Measurements from ENCODE around the gene TPM2.

TPM2 gene

GRCh38 chr9:35718721-35719511 is 29.2 kb upstream of the TPM2 start:
- no peak for DNase-seq (ENCODE audit: low read depth)

GRCh38 chr9:35717132-35717870 is 27.6 kb upstream of the TPM2 start:
- no peak for DNase-seq (ENCODE audit: low read depth)

- DNase-seq (ENCODE audit: low read depth): no peak
Measured at GRCh38 chr9:35716230-35716629, 26.5 kb upstream of the TPM2 start.

DNA sequence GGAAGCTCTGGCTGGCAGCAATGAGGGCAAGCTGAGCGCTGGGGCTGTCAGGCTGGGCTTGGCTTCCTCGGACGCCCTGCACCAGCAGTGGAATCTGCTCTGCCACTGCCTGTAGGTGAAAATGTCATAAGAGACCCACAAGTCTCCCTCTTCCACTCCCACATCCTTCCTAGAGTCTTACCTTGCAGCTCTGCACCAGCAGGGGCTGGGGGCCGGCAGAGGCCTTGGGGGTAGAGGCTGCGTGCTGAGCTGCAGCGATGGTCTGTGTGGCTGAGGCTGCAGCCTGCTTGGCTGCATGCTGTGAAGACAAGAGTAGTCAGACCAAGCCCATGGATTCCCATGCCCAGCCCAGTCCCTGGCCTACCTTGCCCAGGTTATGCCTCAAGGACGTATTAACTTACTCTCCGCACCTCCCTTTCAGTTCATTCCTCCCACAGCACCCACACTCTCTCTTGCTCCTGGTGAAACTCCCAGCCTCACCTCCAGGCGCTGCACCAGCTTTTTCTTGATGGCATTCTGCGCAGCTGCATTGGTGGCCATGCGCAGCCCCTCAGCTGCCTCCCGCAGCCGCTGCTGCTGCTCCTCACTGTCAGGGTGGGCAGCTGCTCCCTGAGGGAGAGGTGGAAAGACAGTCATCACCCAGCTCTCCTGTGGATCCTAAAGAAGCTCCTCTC is 25.0 kb upstream of the TPM2 start:
- no peak for DNase-seq (ENCODE audit: low read depth)

DNA sequence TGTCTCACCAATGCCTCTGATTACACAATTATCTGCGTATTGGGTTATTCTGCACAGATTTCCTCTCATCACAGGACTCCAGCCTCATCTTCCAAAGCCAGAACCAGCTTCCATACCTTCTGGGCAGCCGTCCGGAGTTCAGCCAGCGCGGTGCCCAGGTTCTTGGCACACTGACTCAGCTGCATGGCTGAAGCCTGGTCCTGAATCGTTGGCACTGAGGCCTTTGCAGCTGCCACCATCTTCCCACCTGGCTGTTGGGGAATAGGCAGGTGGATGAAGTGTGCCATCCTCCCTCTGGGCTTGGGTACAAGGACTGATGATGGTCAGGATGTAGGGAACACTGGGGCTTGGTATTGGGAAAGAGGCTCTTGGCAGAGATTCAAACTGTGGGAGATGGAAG is 24.4 kb upstream of the TPM2 start:
- DNase-seq (ENCODE audit: low read depth): no peak

DNA sequence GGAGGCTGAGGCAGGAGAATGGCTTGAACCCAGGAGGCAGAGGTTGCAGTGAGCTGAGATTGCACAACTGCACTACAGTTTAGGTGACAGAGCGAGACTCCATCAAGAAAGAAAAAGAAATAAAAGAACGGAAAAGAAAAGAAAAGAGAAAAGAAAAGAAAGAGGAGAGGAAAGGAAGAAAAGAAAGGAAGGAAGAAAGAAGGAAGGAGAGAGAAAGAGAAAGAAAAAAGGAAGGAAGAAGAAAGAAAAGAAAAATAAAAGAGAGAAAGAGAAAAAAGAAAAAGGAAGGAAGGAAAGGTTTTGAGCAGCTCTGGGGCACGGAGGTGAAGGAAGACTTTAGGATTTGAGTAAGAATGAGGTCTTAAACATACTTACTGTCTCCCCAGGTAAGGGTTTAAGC is 23.9 kb upstream of the TPM2 start:
- no peak for DNase-seq (ENCODE audit: low read depth)

- no peak for DNase-seq (ENCODE audit: low read depth)
Measured at GRCh38 chr9:35712762-35713400, 23.2 kb upstream of the TPM2 start.

- DNase-seq (ENCODE audit: low read depth): no peak
Measured at GRCh38 chr9:35711501-35712428, 22.0 kb upstream of the TPM2 start.

GRCh38 chr9:35710818-35711500 is 21.2 kb upstream of the TPM2 start:
- DNase-seq (ENCODE audit: low read depth): no peak

DNA sequence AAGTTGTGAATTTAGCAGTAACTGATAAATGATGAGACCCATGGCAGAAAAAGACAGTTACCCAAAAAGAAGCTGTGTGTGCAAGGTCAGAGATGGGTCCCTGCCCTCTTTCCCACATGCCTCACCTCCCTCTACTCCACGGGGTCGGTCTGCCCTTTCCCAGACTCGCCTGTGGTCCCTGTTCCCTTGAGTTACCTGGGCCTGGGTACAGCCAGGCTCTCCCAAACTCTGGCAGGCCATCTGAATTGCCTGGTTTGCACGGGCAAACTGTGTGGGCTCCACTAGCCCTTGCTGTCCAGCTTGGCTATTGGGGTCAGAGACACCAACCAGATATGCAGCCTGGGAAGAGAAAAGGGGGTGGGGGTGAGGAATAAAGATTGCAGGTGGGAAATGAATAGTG is 18.4 kb upstream of the TPM2 start:
- DNase-seq (ENCODE audit: low read depth): no peak

DNA sequence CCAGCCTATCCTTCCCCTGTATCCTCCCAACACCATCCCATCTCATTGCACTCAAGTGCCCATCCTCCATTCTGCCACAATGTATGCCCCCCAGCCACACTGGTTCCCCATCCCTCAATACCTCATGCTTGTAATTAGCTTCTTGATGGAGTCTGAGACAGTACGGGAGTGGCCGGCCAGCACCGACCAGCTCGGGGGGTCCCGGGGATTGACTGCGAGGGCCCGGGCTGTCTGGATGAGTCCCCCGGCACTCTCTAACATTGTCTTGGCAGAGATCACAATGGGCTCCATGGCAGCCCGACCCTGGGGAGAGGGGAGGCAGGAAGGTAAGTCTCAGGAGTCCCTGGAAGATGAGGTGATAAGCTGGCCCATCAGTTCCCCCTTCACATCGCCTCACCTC is 17.2 kb upstream of the TPM2 start:
- DNase-seq (ENCODE audit: low read depth): no peak

- no peak for DNase-seq (ENCODE audit: low read depth)
Measured at GRCh38 chr9:35705836-35706430, 16.2 kb upstream of the TPM2 start.

GRCh38 chr9:35705372-35705771 is 15.6 kb upstream of the TPM2 start:
- no peak for DNase-seq (ENCODE audit: low read depth)

DNA sequence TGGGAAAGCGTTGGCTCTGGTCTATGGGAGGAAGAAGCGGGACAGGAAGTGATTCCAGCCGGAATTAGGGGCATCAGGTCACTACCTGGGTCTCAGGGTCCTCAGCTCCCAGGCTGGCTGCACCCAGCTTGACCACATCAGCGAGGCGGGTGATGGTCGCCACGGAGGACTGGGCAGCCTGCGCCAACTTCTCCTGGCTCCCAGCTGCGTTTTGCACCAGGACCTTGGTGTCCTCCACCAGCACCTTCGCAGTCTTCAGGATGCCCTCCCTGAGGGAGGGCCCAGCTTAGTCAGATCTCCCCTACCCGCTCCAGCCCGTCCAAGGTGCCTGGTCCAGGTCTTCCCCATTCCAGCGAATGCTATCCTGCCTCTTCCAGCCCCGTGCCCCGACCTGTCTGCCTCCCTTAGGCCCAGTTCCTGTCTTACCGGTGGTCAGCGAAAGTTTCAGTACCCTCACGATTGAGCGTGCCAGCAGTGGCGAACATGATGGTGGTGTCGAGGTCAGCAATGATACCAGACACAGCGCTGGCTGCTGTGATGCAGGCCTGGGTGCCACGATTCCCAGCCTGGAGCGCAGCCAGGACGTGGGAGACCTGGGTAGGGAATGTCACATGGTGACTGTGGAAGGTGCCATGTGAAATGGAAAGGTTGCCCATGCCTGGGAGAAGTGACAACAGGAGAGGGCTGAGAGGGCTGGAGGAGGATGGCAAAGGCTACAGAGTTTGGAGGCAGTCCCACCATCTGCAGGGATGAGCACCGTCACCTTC is 14.4 kb upstream of the TPM2 start:
- no peak for DNase-seq (ENCODE audit: low read depth)

DNA sequence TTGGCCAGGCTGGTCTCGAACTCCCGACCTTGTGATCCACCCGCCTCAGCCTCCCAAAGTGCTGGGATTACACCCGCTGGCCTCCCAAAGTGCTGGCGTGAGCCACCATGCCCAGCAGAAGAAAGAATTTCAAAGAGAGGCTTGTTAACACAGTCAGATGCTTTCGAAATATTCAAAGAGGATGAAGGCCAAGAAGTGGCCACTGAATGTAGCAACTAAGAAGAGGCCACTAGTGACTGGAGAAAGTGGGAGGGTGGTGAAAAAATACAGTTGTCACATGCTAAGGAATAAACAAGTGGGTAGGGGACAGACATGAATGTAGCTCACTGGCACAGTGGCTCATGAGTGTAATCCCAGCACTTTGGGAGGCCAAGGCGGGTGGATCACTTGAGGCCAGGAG is 13.0 kb upstream of the TPM2 start:
- no peak for DNase-seq (ENCODE audit: low read depth)

GRCh38 chr9:35700942-35701341 is 11.2 kb upstream of the TPM2 start:
- DNase-seq (ENCODE audit: low read depth): no peak

DNA sequence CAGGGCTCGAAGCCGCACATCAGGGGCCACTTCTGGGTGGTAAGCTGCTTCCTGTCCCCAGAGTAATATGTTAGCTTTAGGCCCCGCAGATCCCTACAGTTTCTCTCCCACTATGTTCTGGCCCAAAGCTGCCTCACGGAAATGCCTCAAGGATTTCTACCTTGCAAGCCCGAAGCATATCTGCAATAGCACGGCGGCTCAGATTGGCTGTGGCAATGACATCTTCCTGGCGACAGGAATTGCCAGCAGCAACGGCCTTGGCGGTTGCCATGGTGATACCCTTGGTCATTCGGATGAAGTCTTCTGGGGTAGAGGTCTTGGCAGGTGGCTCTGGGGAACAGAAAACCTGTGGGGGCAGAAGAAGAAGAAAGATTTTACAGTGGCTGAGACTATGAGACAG is 10.3 kb upstream of the TPM2 start:
- no peak for DNase-seq (ENCODE audit: low read depth)

- no peak for DNase-seq (ENCODE audit: low read depth)
Measured at GRCh38 chr9:35698231-35698630, 8.5 kb upstream of the TPM2 start.

DNA sequence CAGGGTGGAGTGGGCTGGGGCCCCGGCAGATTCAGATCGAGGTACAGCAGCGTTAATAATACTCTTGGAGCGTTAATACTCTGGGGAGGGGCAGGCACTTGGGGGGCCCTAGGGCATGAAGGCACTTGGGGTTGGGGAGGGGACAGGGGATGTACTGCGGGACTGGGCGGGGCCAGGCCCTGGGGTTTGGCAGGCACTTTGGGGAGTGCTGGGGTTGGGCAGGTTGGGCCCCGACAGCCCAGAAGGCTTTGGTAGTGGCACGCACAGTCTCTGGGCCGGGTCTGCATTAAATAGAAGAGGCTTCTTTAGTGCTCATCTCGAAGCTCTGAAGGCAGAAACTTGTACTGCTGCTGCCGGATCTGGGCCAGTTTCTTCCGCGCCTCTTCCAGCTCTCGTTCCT is 7.8 kb upstream of the TPM2 start:
- no peak for DNase-seq (ENCODE audit: low read depth)
